HFF-Myc (cell line): Measurements from ENCODE around the gene NUAK1.
"Not testable (repeated sequence)": the region's sequence is repeated elsewhere in the genome, so short reads cannot be mapped to it uniquely, and the experiment has no call there.

ENCODE experiments used
- DNase-seq: peaks from one replicate; pipeline ENCODE4 v3.0.0-alpha.2; 2011; ENCODE audit warnings: low read depth; ENCODE audit errors: extremely low read depth
- H3K4me3 ChIP-seq: replicated peaks from 2 replicates; pipeline ENCODE4 v1.5.1; 2011; ENCODE audit warnings: low read depth, mild to moderate bottlenecking, control low read depth, low read length
- CTCF ChIP-seq: IDR thresholded peaks from 2 replicates; pipeline ENCODE4 v1.5.1; 2012; ENCODE audit warnings: mild to moderate bottlenecking, low read depth, low read length, control low read depth; ENCODE audit errors: missing control alignments

The NUAK1 gene

GRCh38 chr12:106025129-106025528 is 113.6 kb downstream of the NUAK1 start:
- H3K4me3 ChIP-seq, result no peak overlapping the region
- TF ChIP-seq CTCF, result no peak
- no peak for DNase-seq

DNA sequence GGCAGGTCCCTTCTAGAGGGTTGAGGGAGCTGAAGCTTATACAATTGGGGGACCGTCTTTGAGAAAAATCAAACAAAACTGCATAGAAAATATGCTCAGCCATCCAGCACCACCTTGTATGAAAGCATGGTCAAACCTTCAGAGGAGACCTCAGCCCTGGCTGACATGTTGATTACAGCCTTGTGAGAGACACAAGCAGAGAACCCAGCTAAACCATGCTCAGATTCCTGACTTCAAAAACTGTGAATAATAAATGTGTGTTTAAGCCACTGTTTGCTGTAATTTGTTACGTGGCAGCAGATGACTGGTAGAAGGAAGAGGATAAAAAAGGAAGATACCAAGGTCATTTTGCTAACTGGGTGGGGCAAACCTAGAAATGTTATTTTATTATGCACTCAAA is 115.7 kb downstream of the NUAK1 start:
- no peak for TF ChIP-seq CTCF
- H3K4me3 ChIP-seq, result no peak overlapping the region
- DNase-seq, result no peak

DNA sequence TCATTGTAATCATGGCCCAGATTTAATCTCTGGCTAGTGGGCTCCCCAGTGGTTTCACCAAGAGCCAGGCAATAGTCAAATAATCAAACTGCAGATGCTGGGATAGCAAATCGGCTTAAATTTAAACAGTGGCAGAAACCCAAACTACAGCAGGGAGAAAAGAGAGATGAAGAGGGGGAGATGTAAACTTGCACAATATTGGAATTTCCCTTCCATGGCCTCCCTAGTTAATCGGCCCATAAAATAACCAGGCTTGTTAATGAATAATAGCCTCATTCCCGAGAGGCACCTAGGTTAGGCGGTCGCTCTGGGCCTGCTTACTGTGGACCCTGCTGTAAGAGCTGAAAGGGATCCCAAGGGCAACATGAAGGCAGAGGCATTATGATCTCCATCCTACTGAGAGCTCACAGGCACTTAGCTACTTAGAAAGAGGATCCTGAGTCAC is 116.2 kb downstream of the NUAK1 start:
- TF ChIP-seq CTCF, result no peak
- no peak overlapping the region for H3K4me3 ChIP-seq
- no peak for DNase-seq

DNA sequence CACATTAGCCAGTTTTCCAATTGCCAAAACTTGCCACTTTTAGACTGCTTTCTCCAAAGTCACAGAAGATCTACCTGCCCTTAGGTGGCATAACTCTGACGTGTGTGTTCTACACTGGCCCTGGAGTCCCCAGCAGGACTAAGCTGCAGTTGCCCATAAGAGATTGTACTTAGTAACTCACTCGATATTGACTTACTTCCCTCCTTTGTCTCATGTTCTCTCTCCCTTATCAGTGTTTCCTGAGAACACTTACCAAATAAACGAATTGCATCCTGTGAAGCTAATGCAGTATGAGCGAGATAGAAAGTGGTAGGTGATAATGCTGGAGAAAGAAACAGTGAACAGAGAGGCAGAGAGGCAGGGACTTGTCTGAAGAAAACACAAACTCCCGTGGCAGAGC is 117.2 kb downstream of the NUAK1 start:
- no peak overlapping the region for H3K4me3 ChIP-seq
- TF ChIP-seq CTCF, result no peak
- no peak for DNase-seq

DNA sequence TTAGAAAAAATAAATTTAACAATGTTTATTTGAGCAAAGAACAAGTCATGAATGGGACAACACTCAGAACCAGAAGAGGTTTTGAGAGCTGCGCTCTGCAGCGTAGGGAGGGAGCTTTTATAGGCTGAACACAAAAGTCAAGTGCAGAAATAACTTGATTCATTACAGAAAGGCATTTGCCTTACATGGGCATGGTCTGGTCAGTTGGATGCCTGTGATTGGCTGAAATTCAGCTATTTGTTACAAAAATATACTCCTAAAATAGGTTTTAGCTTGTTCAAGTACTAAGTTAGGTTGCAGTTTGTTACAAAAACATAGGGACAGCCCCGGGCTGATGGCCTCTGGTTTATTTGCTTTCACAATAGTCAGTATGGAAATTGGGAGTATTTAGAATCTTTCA is 118.0 kb downstream of the NUAK1 start:
- TF ChIP-seq CTCF, result no peak
- no peak for DNase-seq
- no peak overlapping the region for H3K4me3 ChIP-seq

DNA sequence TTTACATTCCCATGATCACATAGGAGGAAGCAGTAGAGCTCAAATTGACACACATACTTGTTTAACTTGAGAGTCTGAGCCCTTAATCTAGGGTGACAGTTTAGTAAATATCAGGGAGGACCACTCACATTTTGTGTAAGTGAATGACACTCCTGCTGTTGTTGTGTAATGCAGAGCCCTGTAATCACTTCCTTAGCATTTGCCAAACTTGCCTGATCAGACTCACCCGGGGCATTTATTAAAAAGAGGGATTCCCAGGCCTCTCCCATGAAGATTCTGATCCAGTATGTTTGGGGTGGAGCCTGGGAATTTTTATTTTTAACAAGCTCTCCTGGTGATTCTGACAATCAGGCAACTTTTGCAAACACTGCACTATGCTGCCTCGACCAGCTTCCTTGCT is 119.6 kb downstream of the NUAK1 start:
- no peak overlapping the region for H3K4me3 ChIP-seq
- no peak for DNase-seq
- TF ChIP-seq CTCF, result no peak

GRCh38 chr12:106018286-106018685 is 120.5 kb downstream of the NUAK1 start:
- DNase-seq, result no peak
- TF ChIP-seq CTCF, result no peak
- H3K4me3 ChIP-seq, result no peak overlapping the region

GRCh38 chr12:106016601-106017278 is 122.0 kb downstream of the NUAK1 start:
- H3K4me3 ChIP-seq, DNase-seq: not testable (repeated sequence)
